ENCODE results near the gene MYH7B. TPM values are rescaled to one million over a fixed set of nuclear protein-coding genes. Genes with fewer than 3 reads are reported as not detected.

MYH7B gene
- total RNA-seq, 1 experiment from 2014 or later: 0.98 TPM

DNA sequence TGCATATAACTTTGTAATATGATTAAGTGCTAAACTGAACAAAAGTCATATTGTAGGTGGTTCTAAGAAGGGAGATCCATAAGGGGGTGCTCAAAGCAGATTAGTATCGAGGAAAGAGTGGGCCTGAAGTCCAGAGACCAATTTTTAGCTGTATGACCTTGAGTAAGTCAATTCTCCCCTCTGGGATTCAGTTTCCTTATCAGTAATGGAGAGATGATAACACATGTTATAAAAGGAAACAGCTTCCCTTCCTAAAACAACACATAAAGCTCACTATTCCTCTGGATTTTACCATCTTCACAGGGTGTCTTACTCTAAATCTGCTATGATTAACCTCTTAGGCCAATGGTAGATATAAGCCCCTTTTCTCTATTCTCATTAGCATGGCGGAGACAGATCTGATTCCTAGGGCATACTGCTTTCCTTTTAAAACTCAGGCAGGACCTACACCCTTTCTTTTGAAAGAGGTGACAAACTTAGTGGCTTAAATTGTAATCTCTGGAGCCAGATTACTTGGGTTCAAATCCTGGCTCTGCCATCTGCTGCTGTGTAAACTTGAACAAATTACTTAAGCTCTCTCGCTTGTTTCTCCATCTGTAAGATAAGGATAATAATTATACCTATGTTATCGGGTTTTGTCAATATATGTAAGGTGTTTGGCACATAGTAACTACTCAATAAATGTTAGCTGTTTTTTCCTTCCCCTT lies 39.8 kb upstream of the MYH7B start:
- H3K9me3 Mint-ChIP-seq: no peaks in the 10 kb centered on the region
- TF ChIP-seq, protein P1, sequence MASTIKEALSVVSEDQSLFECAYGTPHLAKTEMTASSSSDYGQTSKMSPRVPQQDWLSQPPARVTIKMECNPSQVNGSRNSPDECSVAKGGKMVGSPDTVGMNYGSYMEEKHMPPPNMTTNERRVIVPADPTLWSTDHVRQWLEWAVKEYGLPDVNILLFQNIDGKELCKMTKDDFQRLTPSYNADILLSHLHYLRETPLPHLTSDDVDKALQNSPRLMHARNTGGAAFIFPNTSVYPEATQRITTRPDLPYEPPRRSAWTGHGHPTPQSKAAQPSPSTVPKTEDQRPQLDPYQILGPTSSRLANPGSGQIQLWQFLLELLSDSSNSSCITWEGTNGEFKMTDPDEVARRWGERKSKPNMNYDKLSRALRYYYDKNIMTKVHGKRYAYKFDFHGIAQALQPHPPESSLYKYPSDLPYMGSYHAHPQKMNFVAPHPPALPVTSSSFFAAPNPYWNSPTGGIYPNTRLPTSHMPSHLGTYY (CRISPR knock-in tag; IDR thresholded peaks at IDR 0.05): no peak
- no peak for TF ChIP-seq NR3C1 (CRISPR knock-in tag; conservative IDR thresholded peaks at IDR 0.05; ENCODE audit: low read depth)
- no peak for TF ChIP-seq ZNF232 (CRISPR knock-in tag; IDR thresholded peaks at IDR 0.05)
- TF ChIP-seq SMAD3 (CRISPR knock-in tag; IDR thresholded peaks at IDR 0.05; ENCODE audit: borderline replicate concordance): no peak
- TF ChIP-seq RELA (CRISPR knock-in tag; IDR thresholded peaks at IDR 0.05; ENCODE audit: borderline replicate concordance): no peak
- TF ChIP-seq ZNF396 (CRISPR knock-in tag; IDR thresholded peaks at IDR 0.05; ENCODE audit: borderline replicate concordance): no peak
- no peak for TF ChIP-seq SOX15 (CRISPR knock-in tag; IDR thresholded peaks at IDR 0.05)
- no peak for TF ChIP-seq OVOL2 (CRISPR knock-in tag; IDR thresholded peaks at IDR 0.05; ENCODE audit: borderline replicate concordance)
- TF ChIP-seq, protein P2, sequence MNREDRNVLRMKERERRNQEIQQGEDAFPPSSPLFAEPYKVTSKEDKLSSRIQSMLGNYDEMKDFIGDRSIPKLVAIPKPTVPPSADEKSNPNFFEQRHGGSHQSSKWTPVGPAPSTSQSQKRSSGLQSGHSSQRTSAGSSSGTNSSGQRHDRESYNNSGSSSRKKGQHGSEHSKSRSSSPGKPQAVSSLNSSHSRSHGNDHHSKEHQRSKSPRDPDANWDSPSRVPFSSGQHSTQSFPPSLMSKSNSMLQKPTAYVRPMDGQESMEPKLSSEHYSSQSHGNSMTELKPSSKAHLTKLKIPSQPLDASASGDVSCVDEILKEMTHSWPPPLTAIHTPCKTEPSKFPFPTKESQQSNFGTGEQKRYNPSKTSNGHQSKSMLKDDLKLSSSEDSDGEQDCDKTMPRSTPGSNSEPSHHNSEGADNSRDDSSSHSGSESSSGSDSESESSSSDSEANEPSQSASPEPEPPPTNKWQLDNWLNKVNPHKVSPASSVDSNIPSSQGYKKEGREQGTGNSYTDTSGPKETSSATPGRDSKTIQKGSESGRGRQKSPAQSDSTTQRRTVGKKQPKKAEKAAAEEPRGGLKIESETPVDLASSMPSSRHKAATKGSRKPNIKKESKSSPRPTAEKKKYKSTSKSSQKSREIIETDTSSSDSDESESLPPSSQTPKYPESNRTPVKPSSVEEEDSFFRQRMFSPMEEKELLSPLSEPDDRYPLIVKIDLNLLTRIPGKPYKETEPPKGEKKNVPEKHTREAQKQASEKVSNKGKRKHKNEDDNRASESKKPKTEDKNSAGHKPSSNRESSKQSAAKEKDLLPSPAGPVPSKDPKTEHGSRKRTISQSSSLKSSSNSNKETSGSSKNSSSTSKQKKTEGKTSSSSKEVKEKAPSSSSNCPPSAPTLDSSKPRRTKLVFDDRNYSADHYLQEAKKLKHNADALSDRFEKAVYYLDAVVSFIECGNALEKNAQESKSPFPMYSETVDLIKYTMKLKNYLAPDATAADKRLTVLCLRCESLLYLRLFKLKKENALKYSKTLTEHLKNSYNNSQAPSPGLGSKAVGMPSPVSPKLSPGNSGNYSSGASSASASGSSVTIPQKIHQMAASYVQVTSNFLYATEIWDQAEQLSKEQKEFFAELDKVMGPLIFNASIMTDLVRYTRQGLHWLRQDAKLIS (CRISPR knock-in tag; IDR thresholded peaks at IDR 0.05; ENCODE audit: borderline replicate concordance): no peak
- TF ChIP-seq GRHL2 (CRISPR knock-in tag; IDR thresholded peaks at IDR 0.05; ENCODE audit: insufficient replicate concordance, severe bottlenecking): no peak
- no peak for TF ChIP-seq FOXP1 (CRISPR knock-in tag; IDR thresholded peaks at IDR 0.05; ENCODE audit: borderline replicate concordance)
- TF ChIP-seq, protein P3, sequence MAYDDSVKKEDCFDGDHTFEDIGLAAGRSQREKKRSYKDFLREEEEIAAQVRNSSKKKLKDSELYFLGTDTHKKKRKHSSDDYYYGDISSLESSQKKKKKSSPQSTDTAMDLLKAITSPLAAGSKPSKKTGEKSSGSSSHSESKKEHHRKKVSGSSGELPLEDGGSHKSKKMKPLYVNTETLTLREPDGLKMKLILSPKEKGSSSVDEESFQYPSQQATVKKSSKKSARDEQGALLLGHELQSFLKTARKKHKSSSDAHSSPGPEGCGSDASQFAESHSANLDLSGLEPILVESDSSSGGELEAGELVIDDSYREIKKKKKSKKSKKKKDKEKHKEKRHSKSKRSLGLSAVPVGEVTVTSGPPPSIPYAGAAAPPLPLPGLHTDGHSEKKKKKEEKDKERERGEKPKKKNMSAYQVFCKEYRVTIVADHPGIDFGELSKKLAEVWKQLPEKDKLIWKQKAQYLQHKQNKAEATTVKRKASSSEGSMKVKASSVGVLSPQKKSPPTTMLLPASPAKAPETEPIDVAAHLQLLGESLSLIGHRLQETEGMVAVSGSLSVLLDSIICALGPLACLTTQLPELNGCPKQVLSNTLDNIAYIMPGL (CRISPR knock-in tag; IDR thresholded peaks at IDR 0.05): no peak
- peaks cover 11% of the 10 kb centered on the region for H3K36me3 Mint-ChIP-seq
- ATAC-seq: no peak
- no peak overlapping the region for H3K4me3 Mint-ChIP-seq
- CTCF ChIA-PET: no interaction called here
- H3K27ac Mint-ChIP-seq: no peak overlapping the region
- no peaks in the 10 kb centered on the region for H3K4me1 Mint-ChIP-seq
- H3K27me3 Mint-ChIP-seq (ENCODE audit: low read depth): no peaks in the 10 kb centered on the region
- DNase-seq (ENCODE audit: low spot score): no peak
- POLR2A ChIA-PET: no interaction called here

DNA sequence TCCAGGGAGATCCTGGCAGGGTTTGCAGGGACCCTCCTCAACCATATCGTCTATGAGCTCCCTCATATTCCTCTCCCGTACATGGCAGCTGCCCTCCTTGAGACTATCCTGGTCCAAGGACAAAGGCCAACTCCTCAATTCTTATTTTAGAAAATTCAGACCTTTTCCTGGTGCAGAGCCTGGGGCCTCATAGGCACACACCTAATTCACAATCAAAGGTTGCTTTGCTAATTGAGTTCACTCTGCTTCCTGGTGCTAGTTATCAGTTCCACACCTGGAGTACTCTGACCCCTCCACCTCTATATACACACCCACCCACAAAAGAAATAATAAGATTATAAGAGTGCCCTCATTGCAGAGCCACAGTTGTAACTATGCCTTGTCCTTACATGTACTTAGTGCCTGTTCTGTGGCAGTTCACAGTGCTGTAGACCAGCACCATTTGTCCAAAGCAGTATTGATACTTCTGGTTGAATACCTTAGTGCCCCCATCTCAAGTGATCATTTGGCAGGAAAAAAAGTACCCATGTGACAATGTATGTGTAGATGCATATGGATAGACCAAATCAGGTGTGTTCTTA lies 38.8 kb upstream of the MYH7B start:
- Mint-ChIP-seq H3K27ac (no peak overlapping the region), H3K36me3 (peaks cover 16% of the 10 kb centered on the region), H3K4me1 (no peaks in the 10 kb centered on the region), H3K4me3 (no peak overlapping the region), H3K9me3 (no peaks in the 10 kb centered on the region), H3K27me3 (ENCODE audit: low read depth) (no peaks in the 10 kb centered on the region)
- ATAC-seq: no peak
- ChIA-PET POLR2A (no interaction called here), CTCF (no interaction called here)
- DNase-seq (ENCODE audit: low spot score): no peak
- TF ChIP-seq SMAD3 (CRISPR knock-in tag; IDR thresholded peaks at IDR 0.05; ENCODE audit: borderline replicate concordance) (no peak), ATF1 (CRISPR knock-in tag; IDR thresholded peaks at IDR 0.05) (no peak), ZNF317 (CRISPR knock-in tag; IDR thresholded peaks at IDR 0.05; ENCODE audit: borderline replicate concordance, low read depth) (no peak), JUN (CRISPR knock-in tag; IDR thresholded peaks at IDR 0.05) (no peak), SOX15 (CRISPR knock-in tag; IDR thresholded peaks at IDR 0.05) (no peak), PRRX2 (CRISPR knock-in tag; IDR thresholded peaks at IDR 0.05) (no peak), NFATC4 (CRISPR knock-in tag; IDR thresholded peaks at IDR 0.05) (no peak)
- TF ChIP-seq, protein P4, sequence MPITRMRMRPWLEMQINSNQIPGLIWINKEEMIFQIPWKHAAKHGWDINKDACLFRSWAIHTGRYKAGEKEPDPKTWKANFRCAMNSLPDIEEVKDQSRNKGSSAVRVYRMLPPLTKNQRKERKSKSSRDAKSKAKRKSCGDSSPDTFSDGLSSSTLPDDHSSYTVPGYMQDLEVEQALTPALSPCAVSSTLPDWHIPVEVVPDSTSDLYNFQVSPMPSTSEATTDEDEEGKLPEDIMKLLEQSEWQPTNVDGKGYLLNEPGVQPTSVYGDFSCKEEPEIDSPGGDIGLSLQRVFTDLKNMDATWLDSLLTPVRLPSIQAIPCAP (CRISPR knock-in tag; IDR thresholded peaks at IDR 0.05): no peak
- TF ChIP-seq, protein P5, sequence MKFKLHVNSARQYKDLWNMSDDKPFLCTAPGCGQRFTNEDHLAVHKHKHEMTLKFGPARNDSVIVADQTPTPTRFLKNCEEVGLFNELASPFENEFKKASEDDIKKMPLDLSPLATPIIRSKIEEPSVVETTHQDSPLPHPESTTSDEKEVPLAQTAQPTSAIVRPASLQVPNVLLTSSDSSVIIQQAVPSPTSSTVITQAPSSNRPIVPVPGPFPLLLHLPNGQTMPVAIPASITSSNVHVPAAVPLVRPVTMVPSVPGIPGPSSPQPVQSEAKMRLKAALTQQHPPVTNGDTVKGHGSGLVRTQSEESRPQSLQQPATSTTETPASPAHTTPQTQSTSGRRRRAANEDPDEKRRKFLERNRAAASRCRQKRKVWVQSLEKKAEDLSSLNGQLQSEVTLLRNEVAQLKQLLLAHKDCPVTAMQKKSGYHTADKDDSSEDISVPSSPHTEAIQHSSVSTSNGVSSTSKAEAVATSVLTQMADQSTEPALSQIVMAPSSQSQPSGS (CRISPR knock-in tag; IDR thresholded peaks at IDR 0.05; ENCODE audit: borderline replicate concordance, low read depth): no peak
- TF ChIP-seq, protein P3 (CRISPR knock-in tag; IDR thresholded peaks at IDR 0.05): no peak
- TF ChIP-seq, protein P6, sequence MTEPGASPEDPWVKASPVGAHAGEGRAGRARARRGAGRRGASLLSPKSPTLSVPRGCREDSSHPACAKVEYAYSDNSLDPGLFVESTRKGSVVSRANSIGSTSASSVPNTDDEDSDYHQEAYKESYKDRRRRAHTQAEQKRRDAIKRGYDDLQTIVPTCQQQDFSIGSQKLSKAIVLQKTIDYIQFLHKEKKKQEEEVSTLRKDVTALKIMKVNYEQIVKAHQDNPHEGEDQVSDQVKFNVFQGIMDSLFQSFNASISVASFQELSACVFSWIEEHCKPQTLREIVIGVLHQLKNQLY (CRISPR knock-in tag; IDR thresholded peaks at IDR 0.05): no peak

All from WTC11 (cell line).